ENCODE data around the gene ARHGEF11.

The ARHGEF11 gene

GRCh38 chr1:156998840-156999500 lies 46.6 kb downstream of the ARHGEF11 start:
- DNase-seq, result no peak

DNA sequence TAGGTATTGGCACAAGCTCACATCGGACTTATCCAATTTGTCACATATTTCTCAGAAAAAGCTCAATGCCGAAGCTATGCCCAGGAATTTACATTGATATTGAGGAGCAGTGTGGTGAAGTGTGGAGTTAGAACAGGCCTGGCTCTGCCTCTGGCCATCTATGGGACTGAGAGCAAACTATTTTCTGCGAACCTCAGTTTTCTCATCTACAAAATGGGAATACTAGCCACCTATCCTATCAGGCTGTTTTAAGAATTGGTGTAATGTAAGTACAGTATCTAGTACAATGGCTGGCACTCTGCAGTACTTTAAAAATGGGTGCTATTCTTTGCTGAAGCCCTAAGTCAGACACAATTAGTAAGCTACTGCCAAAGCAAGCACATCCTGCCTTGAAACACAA lies 47.2 kb downstream of the ARHGEF11 start:
- DNase-seq, result no peak

DNA sequence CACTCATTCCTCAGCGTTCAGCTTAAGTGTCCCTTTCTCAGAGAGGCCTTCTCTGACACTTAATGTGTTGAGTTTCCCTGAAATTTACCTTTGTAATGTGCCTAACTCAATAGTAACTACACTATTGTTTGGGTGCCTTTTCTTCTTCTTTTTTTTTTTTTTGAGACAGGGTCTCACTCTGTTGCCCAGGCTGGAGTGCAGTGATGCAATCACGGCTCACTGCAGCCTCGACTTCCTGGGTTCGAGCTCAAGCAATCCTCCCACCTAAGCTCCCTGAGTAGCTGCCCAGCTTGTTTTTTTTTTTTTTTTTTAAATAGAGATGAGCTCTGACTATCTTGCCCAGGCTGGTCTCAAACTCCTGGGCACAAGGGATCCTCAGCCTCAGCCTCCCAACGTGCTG lies 50.1 kb downstream of the ARHGEF11 start:
- no peak for DNase-seq

DNA sequence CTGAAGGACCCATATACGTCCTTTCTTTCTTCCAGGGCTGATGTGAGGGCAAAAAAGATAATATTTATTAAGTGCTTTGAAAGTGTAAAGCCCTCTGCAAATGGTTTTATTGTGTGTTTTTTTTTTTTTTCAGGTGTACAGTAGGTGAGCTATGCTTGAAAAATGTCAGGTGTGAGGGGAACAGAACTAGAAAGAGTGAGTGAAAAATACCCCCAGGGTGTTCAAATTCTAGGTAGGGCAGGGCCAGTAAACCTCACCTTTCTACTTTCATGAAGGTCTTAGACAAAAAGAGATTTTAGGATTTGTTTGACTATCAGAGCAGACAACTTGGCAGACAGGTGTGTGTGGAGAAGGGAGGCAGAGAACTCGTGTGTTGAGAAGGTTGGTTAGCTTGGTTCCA lies 51.3 kb downstream of the ARHGEF11 start:
- no peak for DNase-seq

DNA sequence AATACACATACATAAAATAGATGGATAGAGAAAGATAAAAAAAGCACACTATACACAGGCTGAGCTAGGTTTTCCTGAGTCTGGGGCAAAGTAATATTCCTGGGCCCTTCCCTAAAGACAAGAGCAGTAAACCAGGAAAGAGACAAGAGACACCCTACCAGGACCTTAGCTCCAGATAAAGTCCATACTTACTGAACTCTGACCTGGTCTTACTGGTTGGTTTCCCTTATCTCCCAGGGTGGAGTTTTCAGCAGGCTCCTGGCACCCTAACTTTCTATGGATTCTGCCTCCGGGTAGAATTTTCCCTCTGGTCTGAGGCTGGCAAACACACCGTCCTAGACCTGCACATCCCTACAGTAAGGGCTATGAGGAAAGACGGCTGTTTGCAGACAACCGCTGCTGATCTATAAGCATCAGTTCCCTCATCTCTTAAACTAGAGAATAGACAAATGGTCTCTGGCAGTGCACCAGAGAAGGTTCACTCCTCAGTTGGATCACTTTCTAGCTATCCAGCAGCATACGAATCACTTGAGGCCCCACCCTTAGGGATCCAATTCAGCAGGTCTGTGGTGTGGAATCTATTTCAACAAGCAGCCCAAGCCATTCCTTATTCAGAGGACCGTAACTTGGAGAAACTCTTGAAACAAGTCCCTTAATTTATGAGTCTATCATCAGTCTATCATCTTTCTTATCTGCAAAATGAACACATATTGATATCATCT lies 52.0 kb downstream of the ARHGEF11 start:
- no peak for DNase-seq

- no peak for DNase-seq
These were observed 53.3 kb downstream of the ARHGEF11 start for GRCh38 chr1:156992215-156992614.

GRCh38 chr1:156987715-156988114 lies 57.8 kb downstream of the ARHGEF11 start:
- no peak for DNase-seq

GRCh38 chr1:156980551-156980950 lies 65.0 kb downstream of the ARHGEF11 start:
- DNase-seq, result no peak

DNA sequence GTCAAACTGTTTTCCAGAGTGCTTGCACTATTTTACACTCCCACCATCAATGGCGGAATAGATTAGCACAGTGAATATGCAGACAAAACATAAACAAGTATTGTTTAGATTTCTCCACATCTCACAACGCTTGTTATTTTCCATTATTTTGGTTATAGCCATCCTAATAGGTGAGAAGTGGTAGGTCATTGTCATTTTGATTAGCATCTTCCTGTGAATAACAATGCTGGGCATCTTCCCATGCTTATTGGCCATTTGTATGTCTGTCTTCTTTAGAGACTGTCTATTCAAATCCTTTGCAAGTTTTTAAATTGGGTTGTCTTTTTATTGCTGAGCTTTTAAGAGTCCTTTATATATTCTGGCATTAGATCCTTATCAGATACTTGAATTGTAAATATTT lies 70.5 kb downstream of the ARHGEF11 start:
- DNase-seq, result no peak

- DNase-seq, result no peak
These were observed 72.1 kb downstream of the ARHGEF11 start for GRCh38 chr1:156973417-156973816.

- no peak for DNase-seq
These were observed 75.5 kb downstream of the ARHGEF11 start for GRCh38 chr1:156970017-156970416.

GRCh38 chr1:156969496-156969895 lies 76.0 kb downstream of the ARHGEF11 start:
- no peak for DNase-seq

DNA sequence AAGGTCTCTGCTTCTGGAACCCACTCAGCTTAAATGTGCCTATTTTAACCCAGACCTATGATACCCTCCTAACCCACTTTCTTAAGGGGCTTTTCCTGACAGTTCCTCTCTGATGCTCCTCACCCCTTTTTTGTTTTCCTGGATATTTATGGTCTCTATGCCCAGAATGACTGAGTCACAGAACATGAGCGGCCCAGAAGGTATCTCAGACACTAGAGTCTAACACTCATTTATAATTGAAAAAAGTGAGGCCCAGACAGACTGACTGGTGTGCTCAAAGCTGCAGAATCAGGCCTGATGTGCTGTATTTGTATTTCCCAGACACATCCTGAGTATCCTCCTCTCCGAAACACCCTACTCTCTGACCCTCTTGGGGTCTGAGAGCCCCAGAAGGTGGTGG lies 81.1 kb downstream of the ARHGEF11 start:
- DNase-seq, result no peak

GRCh38 chr1:156963621-156964020 lies 81.9 kb downstream of the ARHGEF11 start:
- no peak for DNase-seq

DNA sequence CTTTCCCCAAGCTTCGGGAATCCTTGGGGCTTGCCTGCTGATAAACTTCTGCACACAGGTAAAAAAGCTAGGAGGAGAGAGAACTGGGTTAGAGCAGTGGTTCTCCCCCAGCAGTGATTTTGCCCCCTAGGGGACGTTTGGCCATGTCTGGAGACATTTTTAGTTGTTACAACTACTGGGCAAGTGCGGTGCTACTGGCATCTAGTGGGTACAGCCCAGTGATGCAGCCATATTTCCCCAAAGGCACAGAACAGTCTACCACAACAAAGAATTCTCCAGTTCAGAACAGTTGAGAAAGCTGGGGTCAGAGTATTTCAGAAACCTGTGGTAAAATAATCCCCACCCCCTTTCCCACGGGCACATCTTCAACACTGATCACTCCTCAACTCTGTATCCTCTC lies 83.8 kb downstream of the ARHGEF11 start:
- DNase-seq, result no peak

DNA sequence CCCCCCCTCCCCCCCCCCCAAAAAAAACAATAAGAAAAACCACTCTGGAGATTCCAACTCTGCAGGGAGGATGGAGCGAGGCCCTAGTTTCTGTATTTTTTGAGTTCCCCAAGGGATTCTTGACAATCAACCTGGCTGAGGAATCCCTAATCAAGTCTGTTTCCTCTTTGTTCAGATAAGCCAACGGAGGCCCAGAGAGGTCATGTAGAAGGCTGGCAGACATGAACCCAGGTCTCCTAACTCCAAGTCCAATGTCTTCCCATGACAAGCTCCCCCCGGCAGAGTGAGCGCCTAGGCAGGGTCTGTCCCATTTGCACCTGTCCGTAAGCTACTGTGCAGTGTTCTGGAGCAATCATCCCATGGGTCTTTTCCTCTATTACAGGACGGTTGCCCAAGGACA lies 85.6 kb downstream of the ARHGEF11 start:
- DNase-seq, result no peak

- DNase-seq, result no peak
These were observed 86.1 kb downstream of the ARHGEF11 start for GRCh38 chr1:156959414-156959813.

DNA sequence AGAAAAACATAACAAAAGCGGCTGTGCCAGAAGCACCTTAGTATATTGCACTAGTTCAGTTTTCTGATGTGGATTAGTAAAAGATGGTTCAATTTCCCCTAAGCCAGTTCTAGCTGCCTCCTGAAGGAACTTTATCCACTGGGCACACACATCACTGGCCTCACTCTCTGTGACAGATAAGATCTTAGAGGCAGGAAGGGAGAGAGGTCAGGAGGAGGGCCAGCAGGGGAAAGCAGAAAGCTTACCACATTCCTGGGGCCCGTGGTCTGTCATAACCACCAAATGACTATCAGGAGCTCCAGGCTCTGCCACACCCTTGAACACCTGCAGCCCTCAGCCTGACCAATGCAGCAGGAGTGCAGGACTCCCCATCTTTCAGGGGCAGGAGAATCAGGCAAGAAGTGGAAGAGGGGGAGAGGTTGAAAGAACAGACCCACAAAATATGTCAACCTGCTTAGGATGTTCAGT lies 87.3 kb downstream of the ARHGEF11 start:
- no peak for DNase-seq

GRCh38 chr1:156957634-156958033 lies 87.9 kb downstream of the ARHGEF11 start:
- no peak for DNase-seq

- no peak for DNase-seq
These were observed 89.2 kb downstream of the ARHGEF11 start for GRCh38 chr1:156956333-156956732.

DNA sequence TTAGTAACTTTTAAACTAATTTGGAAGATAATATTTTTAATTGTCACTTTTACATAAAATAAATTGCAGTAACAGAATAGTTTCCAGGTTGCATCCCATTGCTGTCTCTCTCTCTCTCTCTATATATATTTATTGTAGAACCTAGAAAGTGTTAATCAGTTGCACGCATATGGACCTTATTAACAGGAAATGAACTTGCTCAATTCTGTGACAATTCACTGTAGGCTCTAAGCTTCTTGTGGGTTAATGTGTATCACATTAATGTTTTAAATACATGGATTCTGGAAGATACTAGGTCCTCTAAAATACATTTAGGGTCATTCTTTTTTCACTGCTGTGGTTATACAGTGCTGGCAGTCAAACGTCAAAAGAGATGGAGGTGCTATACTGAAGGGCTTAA lies 92.0 kb downstream of the ARHGEF11 start:
- no peak for DNase-seq

DNA sequence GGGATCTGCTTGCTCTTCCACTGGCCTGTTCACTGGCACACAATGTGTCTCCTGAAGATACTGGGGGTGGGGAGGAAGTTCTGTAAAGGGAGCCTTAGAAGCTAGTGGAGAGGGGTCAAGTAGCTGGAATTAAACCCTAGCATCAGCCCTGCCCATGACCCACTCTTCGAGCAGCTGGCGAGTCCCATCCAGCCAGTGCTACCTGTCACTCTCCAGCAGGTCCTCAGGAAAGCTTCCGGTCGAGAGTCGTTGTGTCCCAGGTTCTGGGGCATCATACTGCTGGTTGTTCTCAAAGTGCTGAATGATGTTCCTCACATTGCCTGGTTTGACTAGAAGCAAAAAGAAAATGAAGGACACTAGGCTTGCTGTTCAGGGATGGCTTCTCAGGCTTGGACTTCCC lies 94.2 kb downstream of the ARHGEF11 start:
- no peak for DNase-seq

- DNase-seq, result no peak
These were observed 96.4 kb downstream of the ARHGEF11 start for GRCh38 chr1:156949127-156949526.

GRCh38 chr1:156948708-156949107 lies 96.8 kb downstream of the ARHGEF11 start:
- no peak for DNase-seq
